Fibroblast of skin of left biceps (primary cell): ENCODE results near the gene CDK5RAP2.

Source experiments
- DNase-seq, 2 experiments: peaks; one replicate each; pipeline ENCODE4 v3.0.0-alpha.2; 2013; ENCODE audit warnings: low read depth in 2 of 2

The CDK5RAP2 gene

DNA sequence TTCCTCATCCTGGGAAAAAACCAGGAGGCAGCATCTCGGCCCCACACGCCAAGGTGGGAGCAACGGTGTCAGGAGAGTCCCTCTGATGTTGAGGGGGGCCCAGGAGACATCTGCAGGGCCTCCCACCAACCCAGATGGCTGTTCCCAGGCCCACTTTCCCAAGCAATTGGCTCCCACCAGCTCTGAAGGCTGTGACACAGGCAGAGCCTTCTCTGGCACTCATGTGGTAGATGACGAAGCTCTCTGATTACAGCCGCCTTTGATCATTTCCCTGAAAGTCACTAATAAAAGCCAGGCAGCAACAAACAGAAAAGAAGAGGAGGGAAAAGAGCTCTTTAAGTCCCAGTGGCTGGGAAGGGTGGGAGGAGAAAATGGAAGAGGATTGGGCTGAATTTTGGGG is 226.5 kb downstream of the CDK5RAP2 start:
- peak; percentile 52 to 54 for DNase-seq

GRCh38 chr9:120351106-120351505 is 228.9 kb downstream of the CDK5RAP2 start:
- no peak for DNase-seq

- DNase-seq = no peak
These were observed 229.4 kb downstream of the CDK5RAP2 start for GRCh38 chr9:120350596-120350995.

DNA sequence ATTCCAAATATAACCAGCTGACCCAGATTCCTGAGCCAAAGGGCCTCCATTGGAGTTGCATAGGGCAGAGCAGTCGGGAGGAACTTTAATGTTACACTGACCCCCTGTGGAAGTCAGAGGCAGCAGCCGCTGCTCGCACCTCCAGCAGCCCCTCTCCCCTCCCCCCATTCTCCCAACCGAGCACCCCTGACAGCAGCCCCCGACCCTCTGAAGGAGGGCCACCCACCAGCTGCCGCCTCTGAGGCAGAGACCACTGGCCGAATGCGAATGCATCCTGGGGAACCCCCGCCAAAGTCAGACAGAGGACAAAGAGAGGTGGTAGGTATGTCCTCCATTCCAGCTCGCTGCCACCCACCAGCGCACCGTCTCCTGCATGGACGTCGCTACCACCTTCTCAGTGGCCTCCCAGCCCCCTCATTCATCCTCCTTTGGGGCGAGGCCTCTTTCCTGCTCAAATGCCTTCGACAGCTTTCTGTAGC is 231.0 kb downstream of the CDK5RAP2 start:
- DNase-seq = no peak

GRCh38 chr9:120345379-120345778 is 234.6 kb downstream of the CDK5RAP2 start:
- DNase-seq = no peak

DNA sequence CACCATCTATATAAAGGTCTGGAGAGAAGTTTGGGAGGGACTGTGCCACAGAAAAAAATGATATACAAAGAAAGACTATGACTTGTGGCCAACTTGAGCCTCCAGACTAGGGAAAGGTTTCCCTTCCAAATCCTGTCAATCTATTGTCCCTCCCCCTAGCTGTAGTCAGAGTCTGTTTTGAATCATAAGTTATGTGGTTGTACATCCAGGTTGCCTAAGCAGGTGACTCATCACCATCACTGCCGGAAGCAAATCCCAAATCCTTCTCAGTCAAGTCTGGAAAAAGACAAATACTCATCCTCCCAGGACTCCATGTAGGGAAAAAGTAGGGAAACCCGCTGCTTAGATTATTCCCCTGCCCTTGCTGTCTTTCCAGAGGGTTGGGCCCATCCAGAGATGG is 235.7 kb downstream of the CDK5RAP2 start:
- DNase-seq = peak; percentile 67 to 71

DNA sequence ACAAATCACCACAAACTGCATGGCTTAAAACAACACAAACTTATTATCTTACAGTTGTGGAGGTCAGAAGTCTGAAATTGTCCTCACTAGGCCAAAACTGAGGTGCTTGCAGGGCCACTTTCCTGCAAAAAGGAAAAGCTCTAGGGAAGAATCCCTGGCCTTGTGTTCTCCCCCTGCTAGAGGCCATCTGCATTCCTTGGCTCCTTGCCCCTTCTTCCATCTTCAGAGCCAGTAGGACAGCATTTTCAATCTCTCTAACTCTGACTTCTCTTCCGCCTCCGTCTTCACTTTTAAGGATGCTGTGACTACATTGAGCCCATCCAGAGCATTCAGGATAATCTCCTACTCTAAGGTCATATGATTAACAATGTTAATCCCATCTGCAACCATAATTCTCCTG is 236.6 kb downstream of the CDK5RAP2 start:
- DNase-seq = no peak
